Measurements from ENCODE around the gene SMARCE1.

The SMARCE1 gene

GRCh38 chr17:40612599-40613244, 34.9 kb downstream of the SMARCE1 start:
- H3K9me3 ChIP-seq (ENCODE audit: insufficient read depth, low read length): no peaks in the 10 kb centered on the region
- H3F3A ChIP-seq (ENCODE audit: insufficient read depth): no peaks in the 10 kb centered on the region; the same call in 1 of the 2 replicates
- no peaks in the 10 kb centered on the region for H3K79me2 ChIP-seq (ENCODE audit: insufficient read depth, low read length)
- no peak overlapping the region for H3K4me3 ChIP-seq (ENCODE audit: insufficient read depth, low read length, poor library complexity, severe bottlenecking)
- no peak for TF ChIP-seq CTCF (IDR thresholded peaks at IDR 0.05; ENCODE audit: insufficient read depth, low read length, poor library complexity, severe bottlenecking)
- no peak for TF ChIP-seq EZH2phosphoT487 (conservative IDR thresholded peaks at IDR 0.05; ENCODE audit: low read length)
- no peak overlapping the region for H2AFZ ChIP-seq (ENCODE audit: low read depth, low read length, severe bottlenecking)
- no peaks in the 10 kb centered on the region for H3K27me3 ChIP-seq (ENCODE audit: low read length)
- no peak overlapping the region for H3K4me2 ChIP-seq (ENCODE audit: low read depth, low read length, poor library complexity, severe bottlenecking)
- no peaks in the 10 kb centered on the region for H3K36me3 ChIP-seq (ENCODE audit: low read length)
- no peaks in the 10 kb centered on the region for H3K9me2 ChIP-seq (replicated peaks; ENCODE audit: insufficient read depth, low read length)
- H4K20me1 ChIP-seq (ENCODE audit: low read depth, low read length): no peaks in the 10 kb centered on the region
- H3K9ac ChIP-seq (ENCODE audit: low read length): no peak overlapping the region
- H3K27ac ChIP-seq (ENCODE audit: low read depth, low read length): no peak overlapping the region

GRCh38 chr17:40611840-40612474, 35.7 kb downstream of the SMARCE1 start:
- TF ChIP-seq EZH2phosphoT487 (conservative IDR thresholded peaks at IDR 0.05; ENCODE audit: low read length) (no peak), CTCF (IDR thresholded peaks at IDR 0.05; ENCODE audit: insufficient read depth, low read length, poor library complexity, severe bottlenecking) (no peak)
- Histone ChIP-seq H3K9me2 (replicated peaks; ENCODE audit: insufficient read depth, low read length) (no peaks in the 10 kb centered on the region), H3K9ac (ENCODE audit: low read length) (no peak overlapping the region), H3K27ac (ENCODE audit: low read depth, low read length) (no peak overlapping the region), H2AFZ (ENCODE audit: low read depth, low read length, severe bottlenecking) (no peak overlapping the region), H3K9me3 (ENCODE audit: insufficient read depth, low read length) (no peaks in the 10 kb centered on the region), H3K79me2 (ENCODE audit: insufficient read depth, low read length) (no peaks in the 10 kb centered on the region), H3K4me3 (ENCODE audit: insufficient read depth, low read length, poor library complexity, severe bottlenecking) (no peak overlapping the region), H3F3A (ENCODE audit: insufficient read depth) (no peaks in the 10 kb centered on the region; the same call in 1 of the 2 replicates), H3K4me2 (ENCODE audit: low read depth, low read length, poor library complexity, severe bottlenecking) (no peak overlapping the region), H3K36me3 (ENCODE audit: low read length) (no peaks in the 10 kb centered on the region), H3K27me3 (ENCODE audit: low read length) (no peaks in the 10 kb centered on the region), H4K20me1 (ENCODE audit: low read depth, low read length) (no peaks in the 10 kb centered on the region)

DNA sequence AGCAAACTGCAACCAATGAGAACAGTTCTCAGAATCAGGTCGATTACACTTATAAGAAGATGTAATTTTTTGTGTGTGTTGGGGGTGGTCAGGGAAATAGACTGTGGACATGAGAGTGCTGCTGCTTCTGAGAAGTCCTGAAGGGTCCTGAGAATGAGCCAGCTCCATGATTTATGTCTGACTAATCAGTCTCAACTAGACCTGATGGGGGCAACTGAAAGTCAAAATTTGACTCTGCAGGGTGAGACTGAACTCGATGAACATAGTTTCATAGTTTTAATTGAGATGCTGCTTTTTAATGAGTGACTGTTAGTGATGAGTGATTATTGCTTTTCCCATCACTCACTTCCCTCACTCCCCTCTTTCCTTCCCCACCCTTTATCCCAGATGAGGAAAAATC, 37.3 kb downstream of the SMARCE1 start:
- Histone ChIP-seq H3K4me3 (ENCODE audit: insufficient read depth, low read length, poor library complexity, severe bottlenecking) (no peak overlapping the region), H2AFZ (ENCODE audit: low read depth, low read length, severe bottlenecking) (no peak overlapping the region), H4K20me1 (ENCODE audit: low read depth, low read length) (no peaks in the 10 kb centered on the region), H3F3A (ENCODE audit: insufficient read depth) (no peaks in the 10 kb centered on the region; the same call in 1 of the 2 replicates), H3K79me2 (ENCODE audit: insufficient read depth, low read length) (no peaks in the 10 kb centered on the region), H3K9me2 (replicated peaks; ENCODE audit: insufficient read depth, low read length) (no peaks in the 10 kb centered on the region), H3K36me3 (ENCODE audit: low read length) (no peaks in the 10 kb centered on the region), H3K9me3 (ENCODE audit: insufficient read depth, low read length) (no peaks in the 10 kb centered on the region), H3K27me3 (ENCODE audit: low read length) (no peaks in the 10 kb centered on the region), H3K4me2 (ENCODE audit: low read depth, low read length, poor library complexity, severe bottlenecking) (no peak overlapping the region), H3K9ac (ENCODE audit: low read length) (no peak overlapping the region), H3K27ac (ENCODE audit: low read depth, low read length) (no peak overlapping the region)
- no peak for TF ChIP-seq CTCF (IDR thresholded peaks at IDR 0.05; ENCODE audit: insufficient read depth, low read length, poor library complexity, severe bottlenecking)
- no peak for TF ChIP-seq EZH2phosphoT487 (conservative IDR thresholded peaks at IDR 0.05; ENCODE audit: low read length)
